Upper lobe of right lung (tissue), 1 donor: ENCODE results near the gene OR51G2. TPM values are rescaled to one million over a fixed set of nuclear protein-coding genes. Genes with fewer than 3 reads are reported as not detected.

Source experiments
- total RNA-seq: library from RNA; stranded (reverse); fragmentation: NEBNext Ultra II Directional; extraction: Animal tissue kit (Norgen Biotek cat#: 25700); gene quantifications from one replicate; pipeline ENCODE4 v1.2.1, GENCODE V29; 2021
- donor health status: DM: no; HTN: yes; CAD: no; lungs with severe emphysema.

The OR51G2 gene
- total RNA-seq, 1 donor from 2014 or later, result not detected

Other genes starting within 250 kb of the OR51G2 start
- not detected for gene OR51E2, start 221.5 kb downstream of the OR51G2 start, total RNA-seq
- gene MMP26, start 214.6 kb downstream of the OR51G2 start, total RNA-seq, result not detected
- gene OR51F1, start 149.4 kb downstream of the OR51G2 start, total RNA-seq, result not detected
- gene OR52R1, start 115.0 kb downstream of the OR51G2 start, total RNA-seq, result not detected
- not detected for gene OR51F2, start 98.0 kb downstream of the OR51G2 start, total RNA-seq
- not detected for gene OR51S1, start 70.1 kb downstream of the OR51G2 start, total RNA-seq
- not detected for gene OR51T1, start 37.5 kb downstream of the OR51G2 start, total RNA-seq
- gene OR51A7, start 15.6 kb downstream of the OR51G2 start, total RNA-seq, result not detected
- gene OR51G1, start 5.0 kb upstream of the OR51G2 start, total RNA-seq, result not detected
- gene OR51A4, start 28.3 kb upstream of the OR51G2 start, total RNA-seq, result not detected
- not detected for gene OR51A2, start 36.4 kb upstream of the OR51G2 start, total RNA-seq
- not detected for gene OR51L1, start 75.5 kb upstream of the OR51G2 start, total RNA-seq
- gene OR52J3, start 127.2 kb upstream of the OR51G2 start, total RNA-seq, result not detected
- not detected for gene OR52E2, start 140.3 kb upstream of the OR51G2 start, total RNA-seq
- gene OR52E1, start 150.2 kb upstream of the OR51G2 start, total RNA-seq, result not detected
- gene OR52A5, start 219.0 kb upstream of the OR51G2 start, total RNA-seq, result not detected
- gene OR52A1, start 235.4 kb upstream of the OR51G2 start, total RNA-seq, result not detected